HG03521 (cell line): ENCODE results near the gene KIF5C.
A peak's percentile ranks its signal among the peaks of the same experiment; 100 is the strongest.

ENCODE experiments used
- ATAC-seq: cut with Tn5 transposase; IDR thresholded peaks from one replicate; pipeline ENCODE4 v1.9.1; 2021; ENCODE audit warnings: mild to moderate bottlenecking, moderate library complexity; ENCODE audit not compliant: unreplicated experiment

KIF5C gene

DNA sequence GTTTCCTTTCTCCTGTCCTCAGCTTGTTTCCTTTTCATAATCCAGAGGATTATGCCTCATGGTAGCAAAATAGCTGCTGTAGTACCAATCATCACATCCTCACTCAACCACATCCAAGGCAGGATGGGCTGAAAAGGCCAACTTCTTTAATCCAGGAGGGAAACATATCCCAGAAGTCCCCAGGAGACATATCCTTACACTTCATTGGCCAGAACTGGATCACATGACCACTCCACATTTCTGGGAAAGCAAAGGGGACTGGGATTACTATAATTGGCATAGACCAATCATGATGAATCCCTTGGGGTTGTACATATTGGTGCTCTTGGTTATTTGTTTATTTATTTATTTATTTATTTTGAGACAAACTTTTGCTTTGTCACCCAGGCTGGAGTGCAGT lies 109.4 kb downstream of the KIF5C start:
- ATAC-seq: no peak

DNA sequence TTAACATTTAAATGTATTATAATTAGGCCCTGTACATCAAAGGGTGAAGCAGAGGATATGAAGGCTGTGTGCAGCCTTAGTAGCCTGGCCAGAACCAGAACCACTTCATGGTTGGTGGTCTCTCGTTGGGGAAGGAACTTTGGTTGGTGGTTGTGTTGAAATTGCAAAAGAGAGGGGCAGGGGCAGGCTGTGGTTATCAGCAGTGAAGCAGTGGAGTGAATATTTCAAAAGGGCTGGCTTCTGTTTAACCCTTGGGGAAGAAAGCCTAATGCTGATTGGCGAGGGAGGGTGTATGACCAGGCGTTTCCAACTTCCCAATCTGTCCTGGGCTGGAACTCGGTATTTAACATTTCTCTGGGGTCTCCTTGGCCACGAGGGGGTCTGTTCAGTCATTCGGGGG lies 112.3 kb downstream of the KIF5C start:
- no peak for ATAC-seq

DNA sequence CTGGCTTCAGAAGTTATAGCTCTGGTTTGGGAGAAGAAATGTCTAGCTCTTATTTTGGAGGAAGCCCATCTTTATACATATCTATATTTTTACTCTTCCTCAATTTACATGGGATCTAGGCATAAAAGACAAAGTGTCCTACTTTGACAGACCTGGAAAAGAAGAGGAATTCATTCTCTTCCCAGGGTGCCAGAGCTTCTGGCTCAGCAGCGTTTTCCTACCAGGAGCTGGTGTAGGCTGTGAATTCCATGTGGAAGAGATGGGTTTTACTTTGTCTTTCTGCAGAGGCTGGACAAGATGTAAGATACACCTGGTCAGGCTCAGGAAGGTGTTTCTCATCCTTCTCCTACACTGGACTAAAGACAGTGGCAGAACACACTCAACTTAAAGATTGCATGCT lies 113.3 kb downstream of the KIF5C start:
- no peak for ATAC-seq

DNA sequence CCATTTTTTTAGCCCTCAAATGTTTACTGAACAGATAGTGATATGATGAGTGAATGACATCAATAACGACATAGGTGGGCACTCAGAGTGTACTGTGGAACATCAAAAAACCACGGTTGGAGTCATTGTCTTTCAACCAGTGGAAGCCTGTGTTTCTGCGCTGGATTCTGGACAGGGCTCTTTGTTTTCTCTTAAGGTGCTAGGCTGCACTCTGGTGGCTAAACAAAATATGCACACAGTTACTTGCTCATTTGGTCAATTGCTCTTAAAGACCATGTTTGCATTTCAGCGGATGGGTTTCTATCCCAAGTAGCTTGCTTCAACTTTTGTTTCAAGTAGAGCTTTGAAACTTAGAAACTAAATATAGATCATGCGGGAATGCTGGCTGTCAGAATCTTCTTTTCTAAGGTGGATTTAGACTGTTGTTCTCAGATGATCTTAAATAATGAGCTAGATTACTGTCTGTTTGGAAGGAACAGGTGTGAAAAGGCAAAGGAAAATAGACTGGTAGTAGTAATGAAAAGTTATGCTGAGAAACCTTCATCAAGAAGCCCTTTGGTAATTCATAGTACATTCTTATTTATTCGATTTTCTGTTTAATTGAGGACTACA lies 115.0 kb downstream of the KIF5C start:
- ATAC-seq: peak; percentile 87

DNA sequence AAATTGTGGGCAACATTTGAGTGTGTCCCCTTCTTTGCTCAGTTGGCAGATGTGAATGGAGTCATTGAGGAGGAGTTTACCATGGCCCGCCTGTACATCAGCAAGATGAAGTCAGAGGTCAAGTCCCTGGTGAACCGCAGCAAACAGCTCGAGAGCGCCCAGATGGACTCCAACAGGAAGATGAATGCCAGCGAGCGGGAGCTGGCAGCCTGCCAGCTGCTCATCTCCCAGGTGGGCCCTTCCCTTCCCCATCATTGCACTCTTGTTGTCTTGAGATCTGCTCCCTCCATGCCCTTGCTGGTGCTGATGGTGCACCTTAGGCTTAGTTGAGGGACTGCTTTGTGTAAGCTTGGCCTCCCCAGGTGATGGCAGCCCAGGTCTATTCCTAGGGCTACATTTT lies 115.9 kb downstream of the KIF5C start:
- no peak for ATAC-seq

DNA sequence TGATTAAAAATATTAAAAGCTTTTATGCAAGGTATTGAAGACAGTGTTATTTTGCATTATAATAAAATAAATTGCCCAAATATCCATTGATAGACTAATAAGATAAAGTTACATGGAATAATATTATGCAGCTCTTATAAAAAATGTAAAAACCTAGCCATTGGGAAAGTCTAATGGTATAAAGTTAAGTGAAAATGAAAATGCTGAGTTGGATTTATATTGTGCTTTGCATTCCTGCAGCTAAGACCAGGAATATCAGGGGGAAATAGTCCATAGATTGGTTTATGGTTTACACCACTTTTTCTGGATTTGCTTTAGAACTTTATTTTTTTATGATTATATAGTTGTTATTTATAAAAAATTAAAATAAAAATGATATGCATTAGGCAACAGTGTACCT lies 117.4 kb downstream of the KIF5C start:
- ATAC-seq: no peak

DNA sequence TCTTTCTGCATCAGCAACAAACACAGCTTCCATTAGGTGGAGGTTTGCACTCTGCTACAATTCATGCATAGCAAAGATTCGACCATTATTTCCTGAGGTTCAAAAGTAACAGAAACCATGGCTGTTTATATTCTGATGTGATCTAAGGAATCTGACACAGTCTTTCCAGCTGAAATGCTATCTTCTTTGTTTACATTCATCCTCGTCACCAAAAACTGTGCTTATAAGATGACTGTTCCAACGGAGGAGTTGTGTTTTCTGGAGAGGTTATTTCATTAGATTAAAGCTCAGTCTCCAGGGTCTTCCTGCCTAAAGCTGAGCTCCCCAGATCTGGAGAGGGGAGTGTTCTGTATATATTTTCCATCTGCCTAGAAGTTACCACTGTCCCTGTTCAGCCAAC lies 118.3 kb downstream of the KIF5C start:
- ATAC-seq: no peak

DNA sequence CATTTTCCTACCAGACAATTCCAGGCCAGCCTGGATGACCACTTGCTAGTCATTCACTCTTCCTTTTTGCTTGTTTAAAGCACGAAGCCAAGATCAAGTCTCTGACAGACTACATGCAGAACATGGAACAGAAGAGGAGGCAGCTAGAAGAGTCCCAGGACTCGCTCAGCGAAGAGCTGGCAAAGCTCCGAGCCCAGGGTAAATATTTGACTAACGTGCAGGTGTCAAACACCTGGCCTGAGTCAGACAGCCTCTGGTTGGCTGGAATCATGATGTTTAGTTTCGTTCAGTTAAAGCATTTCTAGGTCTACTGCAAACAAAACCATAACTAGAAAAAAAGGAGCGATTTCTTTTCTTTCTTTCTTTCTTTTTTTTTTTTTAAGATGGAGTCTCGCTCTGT lies 119.3 kb downstream of the KIF5C start:
- no peak for ATAC-seq

DNA sequence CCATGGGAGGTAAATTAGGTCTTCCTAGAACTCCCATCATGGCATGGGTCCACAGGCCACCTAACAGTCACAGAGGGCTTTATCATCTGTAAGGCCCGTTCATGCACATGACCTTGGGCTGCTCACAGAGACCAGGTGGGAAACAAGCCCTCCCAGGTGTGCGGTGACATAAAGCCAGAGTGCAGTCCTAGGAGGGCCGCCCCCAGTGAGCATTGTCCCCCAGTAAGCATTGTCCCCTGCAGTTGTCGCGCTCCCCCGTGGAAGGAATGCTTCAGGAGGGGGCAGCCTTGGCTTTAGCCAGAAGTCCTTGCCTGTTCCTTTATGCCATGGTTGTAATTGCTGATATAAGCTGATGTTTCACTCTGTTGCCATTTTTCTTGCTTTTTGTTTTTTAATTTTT lies 121.8 kb downstream of the KIF5C start:
- ATAC-seq: no peak

DNA sequence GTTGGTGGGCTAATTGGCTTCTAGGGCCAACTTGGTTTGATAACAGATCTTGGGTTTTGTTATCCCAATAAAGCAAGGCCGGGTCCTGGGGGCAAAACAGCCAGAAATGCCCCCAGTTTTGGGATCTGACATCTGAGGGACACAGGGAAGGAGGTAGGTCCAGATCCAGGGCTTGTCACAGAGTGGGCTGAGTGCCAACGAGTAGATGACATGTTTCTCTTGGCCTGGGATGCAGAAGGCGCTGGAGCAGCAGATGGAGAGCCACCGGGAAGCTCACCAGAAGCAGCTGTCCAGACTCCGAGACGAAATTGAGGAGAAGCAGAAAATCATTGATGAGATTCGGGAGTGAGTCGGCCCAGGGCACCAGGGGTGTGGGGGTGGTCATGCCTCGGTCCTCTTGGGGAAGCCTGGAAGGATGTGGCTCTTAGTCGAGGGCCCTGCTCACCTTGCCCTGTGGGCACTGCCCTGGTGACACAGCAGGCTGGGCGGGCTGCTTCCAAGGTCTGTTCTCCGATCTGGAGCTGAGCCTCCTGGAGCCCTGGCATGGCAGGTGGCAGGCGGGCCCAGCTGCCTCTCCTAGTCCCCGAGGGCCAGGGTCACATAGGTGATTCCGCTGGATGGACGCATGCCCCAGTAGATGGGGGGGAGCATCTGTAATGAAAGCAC lies 123.3 kb downstream of the KIF5C start:
- no peak for ATAC-seq

DNA sequence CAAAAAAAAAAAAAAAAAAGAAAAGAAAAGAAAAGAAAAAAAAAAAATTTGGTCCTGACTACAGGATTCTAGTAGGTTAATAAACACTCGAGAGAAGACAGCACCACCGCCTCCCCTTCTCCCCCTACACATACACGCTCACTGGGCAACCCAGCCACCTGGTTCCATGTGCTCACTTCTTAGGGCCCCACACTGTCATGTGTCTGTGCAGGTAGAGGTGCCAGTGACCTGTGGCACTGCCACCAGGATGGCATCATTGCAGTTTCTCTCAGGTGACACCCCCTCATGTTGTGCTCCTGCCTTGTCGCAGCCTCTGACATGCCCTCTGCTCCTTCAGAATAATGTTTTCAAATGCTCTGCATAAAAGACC lies 123.8 kb downstream of the KIF5C start:
- ATAC-seq: no peak

DNA sequence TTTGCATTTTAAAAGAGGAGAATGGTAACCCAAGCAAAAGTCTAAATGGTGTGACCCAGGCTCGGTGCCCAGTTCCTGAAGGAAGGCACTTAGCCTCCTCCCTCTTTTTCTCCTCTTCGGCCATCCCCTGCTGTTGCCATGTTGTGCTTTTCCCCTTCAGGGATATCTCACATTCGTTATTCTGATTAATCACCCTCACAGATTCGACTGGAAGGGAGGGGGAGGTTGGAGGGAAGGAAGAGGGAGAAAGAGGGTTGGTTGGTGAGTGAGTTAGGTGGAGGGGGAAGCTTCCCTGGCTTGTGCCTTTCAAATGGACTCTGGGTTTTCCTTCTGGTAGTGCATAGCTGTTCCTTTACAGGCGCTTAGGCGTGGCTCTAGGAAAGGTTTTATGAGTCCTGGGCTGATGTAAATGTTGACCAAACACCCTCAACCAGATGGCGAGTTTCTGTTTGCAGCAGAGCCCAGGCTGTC lies 124.5 kb downstream of the KIF5C start:
- no peak for ATAC-seq

DNA sequence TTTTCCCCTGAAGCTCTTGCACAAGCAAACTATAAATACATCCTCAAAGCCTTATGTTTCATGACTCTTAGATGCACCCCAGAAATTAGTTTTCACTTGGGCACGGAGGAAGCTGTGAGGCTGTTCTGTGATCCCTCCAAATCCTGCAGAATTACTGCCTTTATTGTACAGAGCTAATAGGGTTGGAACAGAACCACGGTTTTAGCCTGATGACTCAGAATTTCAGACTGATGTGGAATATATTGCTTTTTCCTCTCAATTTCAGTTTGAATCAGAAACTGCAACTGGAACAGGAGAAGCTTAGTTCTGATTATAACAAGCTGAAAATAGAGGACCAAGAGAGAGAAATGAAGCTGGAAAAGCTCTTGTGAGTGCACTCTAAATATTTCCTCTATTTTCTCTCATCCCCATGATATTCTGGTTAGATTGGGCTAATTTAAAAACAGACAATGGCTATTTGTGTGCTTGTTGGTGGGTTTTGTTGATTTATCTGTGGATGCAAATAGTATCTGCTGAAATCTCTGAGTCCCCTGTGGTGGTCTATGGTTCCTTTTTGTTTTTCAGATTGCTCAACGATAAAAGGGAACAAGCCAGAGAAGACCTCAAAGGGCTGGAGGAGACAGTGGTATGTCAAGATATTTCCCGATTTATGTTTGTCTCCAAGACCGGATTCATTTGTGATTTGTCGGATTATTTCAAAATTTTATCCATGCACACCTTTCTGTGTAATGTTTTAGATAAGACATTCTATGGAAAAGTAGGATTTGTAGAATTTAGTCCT lies 125.3 kb downstream of the KIF5C start:
- ATAC-seq: no peak

DNA sequence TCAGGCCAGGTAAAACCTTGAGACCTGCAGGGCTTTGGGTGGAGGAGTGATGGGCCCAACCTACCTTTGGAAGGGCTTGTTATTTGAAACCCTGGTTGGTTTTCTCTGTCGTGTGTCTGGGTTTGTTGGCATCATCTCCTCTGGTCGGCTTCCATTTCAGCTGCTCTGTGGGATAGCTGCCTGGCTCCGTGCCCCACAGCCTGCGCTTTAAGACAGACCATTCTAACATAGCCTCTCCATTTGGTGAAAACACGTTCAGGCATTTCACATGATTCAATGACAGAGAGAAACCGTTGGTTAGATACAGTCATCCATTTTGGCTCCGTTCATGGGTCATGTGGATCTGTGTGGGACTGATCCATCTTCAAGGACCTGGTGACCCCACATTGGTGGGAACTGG lies 126.5 kb downstream of the KIF5C start:
- no peak for ATAC-seq

DNA sequence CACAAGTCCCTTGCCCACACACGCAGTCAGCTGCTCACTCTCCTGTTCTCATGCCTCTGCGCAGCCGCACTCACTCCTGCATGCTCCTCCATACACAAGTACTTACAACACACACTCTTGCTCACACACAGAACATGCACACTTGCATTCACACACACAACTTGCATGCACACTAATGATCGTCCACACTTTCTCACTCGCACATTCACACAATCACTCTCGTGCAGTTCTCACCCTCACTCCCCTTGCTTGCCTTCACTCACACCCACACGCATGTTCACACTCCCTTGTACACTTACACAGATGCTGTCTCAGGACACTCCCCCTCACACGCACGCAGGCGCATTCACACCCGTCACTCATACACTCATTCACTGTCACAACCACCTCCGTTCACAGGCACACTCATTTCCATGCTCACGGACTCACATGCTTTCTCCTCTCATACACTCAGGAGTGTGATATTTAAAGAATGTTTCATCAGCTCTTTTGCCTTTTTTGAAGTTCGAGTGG lies 127.4 kb downstream of the KIF5C start:
- no peak for ATAC-seq

DNA sequence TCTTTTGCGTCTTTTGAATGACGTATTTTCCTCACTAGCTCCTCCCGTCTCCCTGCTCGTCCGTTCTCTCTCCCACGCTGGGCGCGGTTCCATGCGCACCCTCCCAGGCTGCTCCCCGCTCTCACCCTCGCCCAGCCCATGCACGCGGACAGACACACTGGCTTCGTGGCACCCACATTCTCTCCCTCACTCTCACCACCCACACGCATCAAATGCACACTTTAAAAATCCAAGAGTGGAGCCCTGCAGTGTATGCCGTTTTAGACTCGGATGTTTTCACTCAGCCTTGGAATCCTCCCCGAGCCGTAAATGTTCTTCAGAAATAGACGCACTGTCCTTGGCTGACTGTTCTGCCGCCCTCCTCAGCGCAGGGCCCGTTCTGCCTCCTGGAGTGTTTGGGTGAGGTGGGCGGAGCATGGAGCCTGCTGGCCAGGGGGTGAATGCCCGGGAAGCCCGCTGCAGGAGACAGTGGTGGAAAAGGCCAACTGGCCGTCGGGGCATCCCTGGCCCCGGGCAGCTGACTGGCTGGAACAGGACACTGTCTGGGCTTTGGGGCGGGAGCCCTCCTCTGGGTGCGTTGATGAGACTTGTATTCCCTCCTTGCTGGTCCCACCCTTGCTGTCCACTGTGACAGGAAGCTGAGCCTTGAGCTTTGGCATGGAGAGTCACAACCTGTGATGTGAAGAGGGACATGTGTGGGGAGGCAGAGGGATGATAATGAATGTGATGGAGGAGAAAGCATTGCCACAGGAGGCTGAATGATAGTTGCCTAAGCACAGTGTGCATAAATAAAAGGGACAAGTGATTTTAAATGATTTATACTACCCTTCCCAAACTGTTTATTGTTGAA lies 128.1 kb downstream of the KIF5C start:
- ATAC-seq: no peak

DNA sequence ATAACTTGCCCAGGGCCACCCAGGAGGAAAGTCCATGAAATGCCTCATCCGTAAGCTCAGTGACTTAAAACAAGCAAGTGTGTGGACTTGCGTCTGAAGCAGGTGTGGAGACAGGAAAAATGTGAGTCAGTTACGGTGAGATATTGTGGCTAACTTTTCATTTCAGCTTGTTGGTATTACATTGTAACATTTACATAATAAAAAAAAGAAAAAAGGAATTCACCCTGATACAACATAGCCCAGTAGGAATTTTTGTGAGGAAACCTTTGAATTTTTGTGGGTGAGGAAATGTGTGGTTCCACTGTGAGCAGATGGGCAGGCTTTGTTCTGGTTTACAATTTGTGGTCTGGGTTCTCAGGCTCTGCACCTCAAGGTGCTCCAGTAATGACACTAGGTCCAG lies 129.8 kb downstream of the KIF5C start:
- ATAC-seq: no peak

DNA sequence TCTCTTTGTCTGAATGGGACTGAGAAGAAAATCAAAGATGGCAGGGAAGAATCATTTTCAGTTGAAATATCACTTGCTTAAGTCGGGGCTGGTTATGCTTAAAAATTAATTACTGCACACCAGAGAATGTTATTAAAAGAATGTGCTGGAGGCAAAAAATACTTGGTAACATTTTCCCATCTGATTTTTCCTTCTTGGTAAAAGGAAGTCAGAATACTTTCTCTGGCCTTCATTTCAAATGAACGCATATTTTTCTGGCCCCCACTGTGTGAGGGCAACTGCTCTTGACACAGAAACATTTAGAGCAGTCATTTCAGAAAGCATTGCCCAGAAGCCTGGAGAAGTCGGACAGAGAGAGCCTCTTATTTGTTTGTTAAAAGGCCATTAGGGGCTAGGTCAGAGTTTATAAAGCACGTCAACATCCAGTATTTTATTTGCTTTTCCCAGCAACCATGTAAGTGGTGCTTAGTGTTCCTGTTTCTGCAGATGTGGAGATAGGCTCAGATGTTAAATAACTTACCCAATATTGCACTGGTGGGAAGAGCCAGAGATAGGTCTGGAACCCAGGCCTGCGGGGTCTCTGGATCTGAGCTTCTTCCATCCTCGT lies 130.5 kb downstream of the KIF5C start:
- no peak for ATAC-seq

DNA sequence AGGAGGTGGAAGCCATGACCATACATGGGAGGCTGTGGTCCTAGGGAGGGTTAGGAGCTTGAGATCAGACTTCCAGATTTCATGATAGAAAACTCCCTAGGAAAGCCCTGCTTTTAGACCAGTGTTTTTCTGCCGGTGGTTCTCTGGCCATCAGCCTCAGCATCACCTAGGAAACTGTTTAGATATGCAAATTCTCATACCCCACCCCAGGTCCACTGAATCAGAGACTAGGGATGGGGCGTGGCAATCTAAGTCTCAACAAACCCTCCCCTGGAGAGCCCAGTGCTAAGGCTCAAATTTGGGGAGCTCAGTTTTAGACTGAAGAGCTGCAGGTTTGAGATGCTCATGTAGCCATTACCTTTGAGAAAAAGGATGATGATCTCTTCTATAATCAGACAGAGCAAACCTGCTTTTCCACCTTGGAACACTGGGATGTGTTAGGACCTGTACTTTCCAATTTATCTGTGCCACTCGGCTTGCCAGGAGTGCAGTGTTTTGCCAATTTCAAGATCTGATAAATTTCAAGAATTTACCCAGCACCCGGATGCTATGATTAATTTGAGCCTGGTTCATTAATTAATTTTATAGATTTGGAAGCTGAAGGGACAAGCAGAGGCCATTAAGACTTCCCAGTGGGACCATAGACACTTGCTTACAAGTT lies 132.0 kb downstream of the KIF5C start:
- no peak for ATAC-seq

DNA sequence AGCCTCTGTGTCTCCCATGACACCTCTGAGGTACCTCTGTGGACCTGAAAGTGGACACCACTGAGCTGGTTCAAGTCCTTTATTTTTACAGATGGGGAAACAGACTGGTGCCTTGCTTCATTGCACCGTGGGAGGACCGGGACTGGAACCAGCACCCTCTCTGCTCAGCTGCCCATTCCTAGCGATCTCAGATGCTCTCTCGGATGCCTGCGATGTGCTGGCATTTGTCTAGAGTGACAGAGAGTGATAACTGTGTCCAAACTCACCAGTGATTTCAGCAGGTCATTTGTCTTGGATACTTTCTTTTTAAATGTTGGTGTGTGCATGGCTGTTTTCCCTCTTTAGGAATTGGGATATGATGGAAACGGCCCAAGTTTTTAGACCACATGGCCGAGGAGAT lies 133.4 kb downstream of the KIF5C start:
- ATAC-seq: no peak
